H1 (cell line): ENCODE measurements around the gene ARL3. TPM values are rescaled to one million over a fixed set of nuclear protein-coding genes. Genes with fewer than 3 reads are reported as not detected.
A peak's percentile ranks its signal among the peaks of the same experiment; 100 is the strongest.

Experiments
- CTCF ChIA-PET: fragments of 300-600 bp; sonication (Branson Sonifier 250); formaldehyde crosslinking; loops from one replicate; lab custom pipeline; 2021; ENCODE audit not compliant: partially characterized antibody; lab: Charles Lee
- POLR2A ChIA-PET: fragments of 300-600 bp; sonication (Branson Sonifier 250); formaldehyde crosslinking; loops from one replicate; lab custom pipeline; 2021; ENCODE audit warnings: inconsistent platforms; ENCODE audit not compliant: partially characterized antibody; lab: Charles Lee
- DNase-seq, 2 experiments: peaks; one replicate each; pipeline versions ENCODE4 v3.0.0 to v3.0.0-alpha.2; 2010 to 2022; ENCODE audit warnings: low spot score in 2 of 2, low read depth in 1 of 2, mixed read lengths in 1 of 2
- FAIRE-seq: peaks from 2 replicates; lab custom pipeline; 2011; peaks lifted over from hg19 to GRCh38; lab: Jason Lieb, UNC
- H2AFZ ChIP-seq: 2 replicates; pipeline ENCODE4 v1.8.1; 2012; ENCODE audit warnings: low read length, inconsistent platforms
- H2AK5ac ChIP-seq: 2 replicates; pipeline ENCODE4 v1.6.1; 2013; ENCODE audit warnings: low read depth, low read length
- H2BK120ac ChIP-seq: replicated peaks from 2 replicates; pipeline ENCODE3; 2013; ENCODE audit warnings: low read depth, low read length, inconsistent platforms
- H2BK12ac ChIP-seq: 2 replicates; pipeline ENCODE4 v1.6.1; 2013; ENCODE audit warnings: low read depth, low read length
- H2BK15ac ChIP-seq: 2 replicates; pipeline ENCODE4 v1.6.1; 2013; ENCODE audit warnings: low read length
- H2BK20ac ChIP-seq: 2 replicates; pipeline ENCODE4 v1.6.1; 2013; ENCODE audit warnings: low read length
- H2BK5ac ChIP-seq: 2 replicates; pipeline ENCODE4 v1.6.1; 2013; ENCODE audit warnings: low read depth, low read length
- H3K14ac ChIP-seq: 2 replicates; pipeline ENCODE4 v1.6.1; 2013; ENCODE audit warnings: inconsistent platforms; ENCODE audit not compliant: insufficient read length
- H3K18ac ChIP-seq: 2 replicates; pipeline ENCODE4 v1.6.1; 2013; ENCODE audit warnings: low read length; ENCODE audit errors: extremely low read depth
- H3K23ac ChIP-seq: 2 replicates; pipeline ENCODE4 v1.6.1; 2013; ENCODE audit warnings: inconsistent platforms; ENCODE audit not compliant: insufficient read length
- H3K23me2 ChIP-seq: 2 replicates; pipeline ENCODE4 v1.6.1; 2013; ENCODE audit warnings: low read depth, low read length
- H3K27ac ChIP-seq: 2 replicates; pipeline ENCODE4 v1.6.1; 2011; ENCODE audit warnings: low read depth, low read length, inconsistent platforms
- H3K27me3 ChIP-seq, 4 experiments: replicated peaks in 1 of 4; 1 replicate in 1 of 4; 2 replicates in 3 of 4; pipeline versions ENCODE4 v1.6.1 to v1.8.1; 2011 to 2013; ENCODE audit warnings: low read length in 3 of 4, mild to moderate bottlenecking in 3 of 4, inconsistent platforms in 2 of 4, mixed read lengths in 2 of 4, moderate library complexity in 1 of 4; ENCODE audit not compliant: control insufficient read depth in 3 of 4, insufficient read depth in 3 of 4; ENCODE audit errors: extremely low read depth in 1 of 4
- H3K36me3 ChIP-seq, 4 experiments: 2 replicates each; pipeline versions ENCODE4 v1.6.1 to v1.8.1; 2011 to 2013; ENCODE audit warnings: mild to moderate bottlenecking in 4 of 4, low read length in 3 of 4, moderate library complexity in 2 of 4, control low read depth in 1 of 4, inconsistent platforms in 1 of 4; ENCODE audit not compliant: insufficient read depth in 4 of 4, control insufficient read depth in 2 of 4
- H3K4ac ChIP-seq: replicated peaks from 2 replicates; pipeline ENCODE3; 2013; ENCODE audit warnings: low read length, low read depth, mixed read lengths, inconsistent platforms; ENCODE audit not compliant: insufficient read length
- H3K4me1 ChIP-seq, 4 experiments: replicated peaks in 1 of 4; 1 replicate in 1 of 4; 2 replicates in 3 of 4; pipeline versions ENCODE4 v1.6.1 to v1.8.1; 2011 to 2013; ENCODE audit warnings: low read length in 3 of 4, inconsistent platforms in 2 of 4, mixed read lengths in 1 of 4; ENCODE audit not compliant: insufficient read depth in 4 of 4, control insufficient read depth in 3 of 4
- H3K4me2 ChIP-seq, 2 experiments: 2 replicates each; pipeline versions ENCODE4 v1.6.1 to v1.8.1; 2011 to 2013; ENCODE audit warnings: low read depth in 2 of 2, low read length in 2 of 2, control low read depth in 1 of 2, inconsistent platforms in 1 of 2, mild to moderate bottlenecking in 1 of 2; ENCODE audit not compliant: insufficient read depth in 1 of 2
- H3K4me3 ChIP-seq, 4 experiments: fragments of 200-600, 300-600 bp in 1 of 4; sonication (generic), shearing (Covaris generic), sonication (Bioruptor Twin) in 1 of 4; 2 replicates each; pipeline versions ENCODE4 v1.5.1 to v1.8.1; 2011 to 2016; ENCODE audit warnings: low read length in 4 of 4, low read depth in 3 of 4, control low read depth in 2 of 4, inconsistent platforms in 2 of 4, mild to moderate bottlenecking in 2 of 4, mixed read lengths in 1 of 4, moderate library complexity in 1 of 4; ENCODE audit not compliant: insufficient read depth in 2 of 4; ENCODE audit errors: extremely low read depth in 1 of 4
- H3K56ac ChIP-seq: replicated peaks from 2 replicates; pipeline ENCODE3; 2013; ENCODE audit warnings: low read depth, mild to moderate bottlenecking, mixed read lengths, low read length, inconsistent platforms; ENCODE audit not compliant: insufficient read length
- H3K79me1 ChIP-seq: 2 replicates; pipeline ENCODE4 v1.6.1; 2013; ENCODE audit warnings: low read depth, low read length, control low read depth
- H3K79me2 ChIP-seq, 2 experiments: 2 replicates each; pipeline versions ENCODE4 v1.6.1 to v1.8.1; 2012 to 2013; ENCODE audit warnings: low read length in 2 of 2, mild to moderate bottlenecking in 2 of 2, inconsistent platforms in 1 of 2; ENCODE audit not compliant: insufficient read depth in 2 of 2, control insufficient read depth in 1 of 2
- H3K9ac ChIP-seq, 4 experiments: replicated peaks in 1 of 4; 1 replicate in 1 of 4; 2 replicates in 3 of 4; pipeline versions ENCODE4 v1.6.1 to v1.8.1; 2011 to 2013; ENCODE audit warnings: low read depth in 3 of 4, low read length in 3 of 4, control low read depth in 2 of 4, mild to moderate bottlenecking in 2 of 4, moderate library complexity in 2 of 4, inconsistent platforms in 1 of 4; ENCODE audit errors: extremely low read depth in 1 of 4
- H3K9me3 ChIP-seq, 2 experiments: 2 replicates each; pipeline versions ENCODE4 v1.6.1 to v1.8.1; 2012 to 2013; ENCODE audit warnings: mild to moderate bottlenecking in 2 of 2, moderate library complexity in 2 of 2, control low read depth in 1 of 2, inconsistent platforms in 1 of 2, low read depth in 1 of 2, low read length in 1 of 2, mixed read lengths in 1 of 2; ENCODE audit not compliant: insufficient read depth in 2 of 2
- H4K20me1 ChIP-seq, 2 experiments: replicated peaks in 1 of 2; 2 replicates each; pipeline versions ENCODE3 to v1.8.1; 2011 to 2013; ENCODE audit warnings: inconsistent platforms in 2 of 2, low read length in 2 of 2, mild to moderate bottlenecking in 1 of 2; ENCODE audit not compliant: insufficient read depth in 2 of 2, control insufficient read depth in 1 of 2
- H4K5ac ChIP-seq: 2 replicates; pipeline ENCODE4 v1.6.1; 2013; ENCODE audit warnings: low read length, low read depth, mixed read lengths, inconsistent platforms; ENCODE audit not compliant: insufficient read length
- H4K8ac ChIP-seq: 2 replicates; pipeline ENCODE4 v1.8.0; 2013; ENCODE audit warnings: mild to moderate bottlenecking, moderate library complexity, low read length, inconsistent platforms; ENCODE audit not compliant: insufficient read depth; ENCODE audit errors: extremely low read depth
- H4K91ac ChIP-seq: replicated peaks from 2 replicates; pipeline ENCODE3; 2013; ENCODE audit warnings: low read length, mixed read lengths, inconsistent platforms; ENCODE audit not compliant: insufficient read length
- CHD2 ChIP-seq: IDR thresholded peaks from 2 replicates; pipeline ENCODE4 v1.6.1; 2012; ENCODE audit warnings: low read length, improper control_type of control experiment
- MAFK ChIP-seq: IDR thresholded peaks from 2 replicates; pipeline ENCODE4 v1.6.1; 2012; ENCODE audit warnings: low read depth, mild to moderate bottlenecking, improper control_type of control experiment, low read length
- PHF8 ChIP-seq: fragments of 200-600 bp; sonication (generic); conservative IDR thresholded peaks from 2 replicates; pipeline ENCODE4 v1.7.1; 2012; ENCODE audit warnings: low read depth, mild to moderate bottlenecking, inconsistent platforms, low read length, moderate library complexity
- RAD21 ChIP-seq, 2 experiments: IDR thresholded peaks in 1 of 2; conservative IDR thresholded peaks in 1 of 2; 2 replicates each; pipeline ENCODE4 v1.6.1; 2011; ENCODE audit warnings: low read depth in 2 of 2, low read length in 2 of 2, improper control_type of control experiment in 1 of 2, inconsistent platforms in 1 of 2, mild to moderate bottlenecking in 1 of 2, moderate library complexity in 1 of 2
- WGBS, 2 experiments: shearing (Covaris generic) in 1 of 2; methylation state at CpG; one replicate each; pipeline versions ENCODE4 v1.1.6 to v1.1.7; 2013 to 2015; ENCODE audit warnings: low lambda C conversion rate in 2 of 2, mixed read lengths in 2 of 2, inconsistent platforms in 1 of 2, low coverage in 1 of 2, missing lambda C conversion rate in 1 of 2; ENCODE audit not compliant: insufficient replicate concordance in 2 of 2, insufficient coverage in 1 of 2, insufficient read length in 1 of 2; ENCODE audit errors: extremely low coverage in 1 of 2, missing lambda C conversion rate in 1 of 2; 5-methylcytosine and 5-hydroxymethylcytosine counted together
- polyA plus RNA-seq, 7 experiments: library from polyadenylated mRNA; depleted of rRNA in 3 of 7; stranded (reverse) in 5 of 7; unstranded in 2 of 7; fragments of >200 nt in 5 of 7; fragments of 200-250 nt in 2 of 7; gene quantifications; 1 replicate in 5 of 7; 2 replicates in 1 of 7; 4 replicates in 1 of 7; pipeline versions ENCODE4 v1.2.1 to v1.2.3, GENCODE V29; 2011 to 2013; ENCODE audit warnings: missing spikeins in 2 of 7, mixed read lengths in 2 of 7
- total RNA-seq: library from RNA; stranded (reverse); fragmentation: NEBNext Ultra II Directional; extraction: Animal tissue kit (Norgen Biotek cat#: 25700); gene quantifications from 2 replicates; pipeline ENCODE4 v1.2.1, GENCODE V29; 2021

The ARL3 gene
- total and polyA plus RNA-seq, 2 of the 8 experiments (the other 6 are each of a cell fraction or from before 2014, with no cell fraction given), result 8.8 to 16.2 TPM

DNA sequence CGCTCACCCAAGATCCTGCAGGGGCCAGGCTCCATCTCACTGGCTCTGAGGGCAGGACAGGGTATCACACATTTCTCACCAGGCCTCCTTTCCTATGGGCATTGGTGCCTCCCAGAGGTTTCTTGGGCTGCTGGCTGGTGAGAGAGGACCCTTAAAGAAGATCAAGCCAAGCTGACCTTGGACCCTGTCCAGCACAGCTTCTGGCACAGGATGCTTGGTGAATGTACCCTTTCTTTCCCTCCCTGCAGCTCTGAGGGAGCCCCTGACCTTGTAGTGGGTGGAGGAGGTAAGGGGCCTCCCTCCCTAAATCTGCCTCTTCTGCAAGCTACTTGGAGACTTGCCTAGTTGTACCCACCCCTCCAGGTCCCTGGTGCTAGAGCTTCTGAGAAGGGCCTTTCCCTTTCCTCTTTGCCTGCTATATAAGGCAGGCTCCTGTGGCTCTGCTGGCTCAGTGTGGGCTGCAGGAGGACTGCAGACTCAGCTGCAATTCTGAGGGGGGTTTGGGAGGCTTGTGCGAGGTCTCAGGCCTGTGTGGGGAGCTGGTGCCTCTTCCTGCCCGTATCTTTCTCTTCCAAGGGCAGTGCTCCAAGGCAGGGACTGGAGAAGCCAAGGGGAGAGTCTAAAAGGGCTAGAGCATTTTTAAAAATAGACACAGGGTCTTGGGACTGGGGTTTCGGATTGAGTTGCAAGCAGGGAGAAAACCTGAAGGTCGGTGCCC lies 81.6 kb downstream of the ARL3 start:
- CTCF ChIA-PET, result interaction anchor here (0.6 to 14.3 kb wide), 11 partner anchors 9 to 402 kb away, joined by 3 to 160 read pairs (median 5); partner anchors contain the start of gene TRIM8
- no peak overlapping the region for H3K14ac ChIP-seq
- no peak for FAIRE-seq
- POLR2A ChIA-PET, result interaction anchor here (1.3 to 4.2 kb wide), 2 partner anchors 10 to 13 kb away, joined by 6 to 34 read pairs; partner anchors contain the start of gene TRIM8
- no peak overlapping the region for H3K23ac ChIP-seq
- H4K5ac ChIP-seq, result no peak overlapping the region
- no peak for TF ChIP-seq MAFK
- TF ChIP-seq CHD2, result no peak
- no peak for TF ChIP-seq PHF8
- TF ChIP-seq RAD21 (IDR thresholded peaks at IDR 0.05 in 1 of 2, conservative IDR thresholded peaks at IDR 0.05 in 1 of 2; ENCODE audit: low read depth in 2 of 2, low read length in 2 of 2), result 0 out of 4 replicates have a peak, but pooled peaks of 1 of the 2 experiments have one; percentile 10
- TF ChIP-seq, all 59 proteins: peak for 1
- no peak overlapping the region for H3K9ac ChIP-seq
- H3K56ac ChIP-seq, result no peak overlapping the region
- H2AK5ac ChIP-seq, result peak overlapping the region; percentile 28; the same call in 1 of the 2 replicates
- peak overlapping the region; percentile 50; the same call in 1 of the 2 replicates for H2BK12ac ChIP-seq
- no peaks in the 10 kb centered on the region for H3K23me2 ChIP-seq
- peak overlapping the region; percentile 72; the same call in 1 of the 2 replicates for H2BK15ac ChIP-seq
- no peaks in the 10 kb centered on the region; a peak in 1 of 8 replicates for H3K36me3 ChIP-seq
- H4K91ac ChIP-seq, result no peak overlapping the region
- H3K79me1 ChIP-seq, result no peaks in the 10 kb centered on the region
- peaks cover 14 to 53% (median 39%) of the 10 kb centered on the region in 4 experiments for H3K4me1 ChIP-seq
- no peak for DNase-seq
- H3K27me3 ChIP-seq, result no peaks in the 10 kb centered on the region
- H2AFZ ChIP-seq, result no peak overlapping the region
- no peaks in the 10 kb centered on the region for H4K20me1 ChIP-seq
- no peak overlapping the region for H2BK120ac ChIP-seq
- H3K27ac ChIP-seq, result no peak overlapping the region
- no peak overlapping the region for H4K8ac ChIP-seq
- no peak overlapping the region for H3K4ac ChIP-seq
- 79% methylated on average over 5 of the region's 5 CpGs; no CpG with 5 or more reads in 1 of the 2 experiments for WGBS, 2 experiments
- no peak overlapping the region for H3K4me2 ChIP-seq
- no peak overlapping the region for H2BK20ac ChIP-seq
- no peaks in the 10 kb centered on the region for H3K79me2 ChIP-seq
- H3K18ac ChIP-seq, result 0 out of 2 replicates have a peak overlapping the region, but pooled peaks have one; percentile 48
- H2BK5ac ChIP-seq, result 0 out of 2 replicates have a peak overlapping the region, but pooled peaks have one; percentile 71
- no peak overlapping the region for H3K4me3 ChIP-seq
- no peaks in the 10 kb centered on the region for H3K9me3 ChIP-seq
